ENCODE data around the gene CALD1. TPM values are rescaled to one million over a fixed set of nuclear protein-coding genes. Genes with fewer than 3 reads are reported as not detected.

Gene CALD1
- total RNA-seq, 1 donor from 2014 or later: 95.4 TPM

GRCh38 chr7:134742688-134743350, 36.6 kb upstream of the CALD1 start:
- no peaks in the 10 kb centered on the region for H3K27me3 Mint-ChIP-seq
- peaks cover 2% of the 10 kb centered on the region for H3K9me3 Mint-ChIP-seq (ENCODE audit: low read depth)
- H3K4me1 Mint-ChIP-seq (ENCODE audit: low read depth): no peaks in the 10 kb centered on the region

DNA sequence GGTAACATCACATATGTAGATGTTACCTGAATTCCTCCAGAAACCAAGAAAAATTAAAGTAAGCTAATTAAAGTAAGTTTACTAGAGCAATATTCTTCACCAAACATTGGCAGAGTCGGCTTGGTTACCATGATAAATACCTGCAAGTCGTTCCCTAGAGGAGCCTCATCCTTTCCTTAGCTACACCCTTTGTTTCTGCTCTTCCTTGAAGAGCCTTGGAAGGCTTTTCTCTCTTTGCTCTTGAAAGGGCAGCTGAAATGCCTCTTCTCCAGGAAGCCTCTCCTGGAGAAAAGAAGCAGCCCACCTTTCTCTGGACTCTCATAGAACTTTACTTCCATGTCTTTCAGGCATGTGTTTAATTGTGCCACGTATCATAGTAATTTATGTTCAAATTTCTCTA, 34.9 kb upstream of the CALD1 start:
- Mint-ChIP-seq H3K36me3 (ENCODE audit: insufficient read depth) (no peaks in the 10 kb centered on the region), H3K27ac (no peak overlapping the region), H3K27me3 (no peaks in the 10 kb centered on the region), H3K9me3 (ENCODE audit: low read depth) (peaks cover 2% of the 10 kb centered on the region), H3K4me3 (ENCODE audit: low read depth) (no peak overlapping the region), H3K4me1 (ENCODE audit: low read depth) (no peaks in the 10 kb centered on the region)
- no peak for DNase-seq (ENCODE audit: low spot score, unreplicated experiment)
- no peak for TF ChIP-seq CTCF (IDR thresholded peaks at IDR 0.05; ENCODE audit: unreplicated experiment)

More at GRCh38 chr7:134742688-134743350, 36.6 kb upstream of the CALD1 start:
- no peak for DNase-seq (ENCODE audit: low spot score, unreplicated experiment)
- H3K27ac Mint-ChIP-seq: no peak overlapping the region
- no peaks in the 10 kb centered on the region for H3K36me3 Mint-ChIP-seq (ENCODE audit: insufficient read depth)
- no peak overlapping the region for H3K4me3 Mint-ChIP-seq (ENCODE audit: low read depth)
- TF ChIP-seq CTCF (IDR thresholded peaks at IDR 0.05; ENCODE audit: unreplicated experiment): no peak

DNA sequence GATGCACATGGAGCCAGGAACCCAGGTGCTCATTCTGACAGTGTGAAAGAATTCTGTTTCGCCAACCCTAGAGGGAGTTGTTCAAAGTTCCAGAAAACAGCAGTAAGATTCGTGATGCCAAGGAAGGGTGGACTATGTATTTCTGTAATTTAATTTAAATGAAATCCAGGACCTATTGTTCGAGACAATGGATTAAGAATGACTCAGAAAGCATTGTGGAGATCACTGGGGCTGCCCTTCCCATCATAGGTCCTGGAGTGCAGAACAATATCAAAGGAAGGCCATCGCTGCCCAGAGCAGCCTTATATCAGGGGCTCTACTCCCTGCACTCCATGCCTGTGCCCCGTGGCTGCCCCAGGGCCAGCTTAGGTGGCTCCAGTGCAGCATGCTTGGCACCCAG, 32.1 kb upstream of the CALD1 start:
- peaks cover 2% of the 10 kb centered on the region for H3K9me3 Mint-ChIP-seq (ENCODE audit: low read depth)
- no peak for DNase-seq (ENCODE audit: low spot score, unreplicated experiment)
- no peak overlapping the region for H3K4me3 Mint-ChIP-seq (ENCODE audit: low read depth)
- H3K27ac Mint-ChIP-seq: no peak overlapping the region
- no peaks in the 10 kb centered on the region for H3K36me3 Mint-ChIP-seq (ENCODE audit: insufficient read depth)
- no peak for TF ChIP-seq CTCF (IDR thresholded peaks at IDR 0.05; ENCODE audit: unreplicated experiment)
- no peaks in the 10 kb centered on the region for H3K27me3 Mint-ChIP-seq
- H3K4me1 Mint-ChIP-seq (ENCODE audit: low read depth): no peaks in the 10 kb centered on the region

GRCh38 chr7:134750083-134751062, 29.1 kb upstream of the CALD1 start:
- H3K27me3 Mint-ChIP-seq: no peaks in the 10 kb centered on the region
- H3K4me1 Mint-ChIP-seq (ENCODE audit: low read depth): peaks cover under 1% of the 10 kb centered on the region
- DNase-seq (ENCODE audit: low spot score, unreplicated experiment): no peak
- no peaks in the 10 kb centered on the region for H3K36me3 Mint-ChIP-seq (ENCODE audit: insufficient read depth)
- H3K4me3 Mint-ChIP-seq (ENCODE audit: low read depth): no peak overlapping the region
- H3K27ac Mint-ChIP-seq: no peak overlapping the region
- peak; percentile 47 for TF ChIP-seq CTCF (IDR thresholded peaks at IDR 0.05; ENCODE audit: unreplicated experiment)
- H3K9me3 Mint-ChIP-seq (ENCODE audit: low read depth): peaks cover 2% of the 10 kb centered on the region

- H3K27ac Mint-ChIP-seq: no peak overlapping the region
- no peak overlapping the region for H3K4me3 Mint-ChIP-seq (ENCODE audit: low read depth)
- peaks cover under 1% of the 10 kb centered on the region for H3K9me3 Mint-ChIP-seq (ENCODE audit: low read depth)
- no peak for DNase-seq (ENCODE audit: low spot score, unreplicated experiment)
- H3K27me3 Mint-ChIP-seq: no peaks in the 10 kb centered on the region
- H3K36me3 Mint-ChIP-seq (ENCODE audit: insufficient read depth): no peaks in the 10 kb centered on the region
- H3K4me1 Mint-ChIP-seq (ENCODE audit: low read depth): peaks cover 3% of the 10 kb centered on the region
- TF ChIP-seq CTCF (IDR thresholded peaks at IDR 0.05; ENCODE audit: unreplicated experiment): no peak
Measured at GRCh38 chr7:134752006-134752760, 27.3 kb upstream of the CALD1 start.

Measured in progenitor cell of endocrine pancreas (in vitro differentiated cells).